SU-DHL-6 (cell line): ENCODE data around the gene PPP2R5C.

Experiments
- CTCF ChIP-seq: fragments of 200-600 bp; sonication (generic); IDR thresholded peaks from one replicate; pipeline ENCODE4 v1.5.1; 2017; ENCODE audit warnings: antibody characterized with exemption, mild to moderate bottlenecking, low read length, moderate library complexity; ENCODE audit not compliant: insufficient read depth, poor library complexity, severe bottlenecking
- EZH2phosphoT487 ChIP-seq: fragments of 200-600 bp; sonication (generic), shearing (Covaris generic); conservative IDR thresholded peaks from 2 replicates; pipeline ENCODE4 v1.6.1; 2018; ENCODE audit warnings: mild to moderate bottlenecking, antibody characterized with exemption, low read length, moderate library complexity, mixed read lengths

- TF ChIP-seq CTCF (no peak), EZH2phosphoT487 (no peak)
These were observed 24.9 kb upstream of the PPP2R5C start for GRCh38 chr14:101736585-101736984.
